ENCODE results near the gene UPF1. TPM values are rescaled to one million over a fixed set of nuclear protein-coding genes. Genes with fewer than 3 reads are reported as not detected.

UPF1 gene
- total RNA-seq, 1 donor from 2014 or later = 106 TPM

DNA sequence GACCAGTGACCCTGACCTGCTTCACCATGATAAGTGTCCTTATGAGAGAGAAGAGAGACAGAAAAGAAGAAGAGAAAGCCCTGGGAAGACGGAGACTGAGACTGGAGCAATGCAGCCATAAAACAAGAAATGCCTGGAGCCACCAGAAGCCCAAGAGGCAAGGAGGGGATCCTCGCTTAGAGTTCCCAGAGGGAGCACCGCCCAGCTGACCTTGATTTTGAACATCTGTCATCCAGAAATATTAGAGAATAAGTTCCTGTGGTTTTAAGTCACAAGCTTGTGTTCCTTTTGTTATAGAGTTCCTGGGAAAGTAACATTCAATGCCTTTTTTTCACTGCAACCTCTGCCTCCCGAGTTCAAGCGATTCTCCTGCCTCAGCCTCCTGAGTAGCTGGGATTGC lies 44.0 kb downstream of the UPF1 start:
- no peak for DNase-seq (ENCODE audit: low read depth)

DNA sequence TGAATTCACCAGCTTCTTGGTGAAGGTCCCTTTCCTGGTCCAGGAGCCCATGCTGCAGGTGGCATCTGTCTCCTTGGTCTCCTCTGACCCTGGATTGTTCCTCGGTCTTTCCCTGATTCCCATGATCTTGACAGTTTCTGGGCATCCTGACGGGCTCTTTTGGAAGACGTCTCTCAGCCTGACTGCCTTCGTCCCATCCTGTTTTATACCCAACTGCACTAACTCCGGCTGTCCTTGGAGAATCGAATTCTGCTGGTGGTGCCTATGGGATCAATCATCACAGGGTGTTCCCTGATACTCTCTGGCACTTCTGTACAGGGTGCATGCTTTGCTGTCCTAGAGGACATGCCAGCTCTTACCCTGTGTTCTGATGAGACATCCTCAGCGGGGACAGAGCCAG lies 45.1 kb downstream of the UPF1 start:
- DNase-seq (ENCODE audit: low read depth) = no peak

DNA sequence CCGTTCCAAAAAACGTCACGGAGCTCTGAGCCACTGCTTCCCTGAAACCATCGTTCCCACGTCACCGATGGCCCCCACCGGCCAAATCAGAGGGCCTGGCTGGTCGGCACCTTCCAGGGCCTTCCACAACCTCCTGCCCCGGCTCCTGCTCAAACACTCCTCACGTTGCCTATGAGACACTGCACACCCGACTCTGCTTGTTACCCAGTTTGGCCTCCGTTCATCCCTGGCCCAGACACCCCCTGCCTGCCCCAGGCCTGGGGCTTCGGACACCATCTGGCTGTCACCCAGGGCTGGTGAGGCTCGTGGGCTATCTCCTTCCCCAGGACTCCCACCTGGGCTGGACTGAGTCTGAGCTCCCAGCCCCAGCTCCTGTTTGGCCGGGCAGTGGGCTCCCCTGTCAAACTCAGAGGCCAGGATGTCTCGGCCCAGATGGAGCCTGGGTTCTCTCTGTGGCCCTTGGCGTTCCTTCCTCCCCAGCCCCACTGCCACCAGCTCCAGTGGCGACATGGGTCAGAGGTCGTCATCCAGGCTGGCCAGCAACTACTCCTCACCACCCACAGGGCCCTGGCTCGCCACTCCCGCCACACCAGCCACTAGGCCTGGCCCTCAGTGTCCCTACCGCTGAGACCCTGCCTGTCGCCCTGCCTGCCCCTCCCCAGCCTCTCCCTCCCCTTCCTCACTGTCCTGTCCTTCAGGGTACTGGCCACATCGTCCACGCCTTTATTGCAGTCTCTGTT lies 46.5 kb downstream of the UPF1 start:
- DNase-seq (ENCODE audit: low read depth) = no peak

DNA sequence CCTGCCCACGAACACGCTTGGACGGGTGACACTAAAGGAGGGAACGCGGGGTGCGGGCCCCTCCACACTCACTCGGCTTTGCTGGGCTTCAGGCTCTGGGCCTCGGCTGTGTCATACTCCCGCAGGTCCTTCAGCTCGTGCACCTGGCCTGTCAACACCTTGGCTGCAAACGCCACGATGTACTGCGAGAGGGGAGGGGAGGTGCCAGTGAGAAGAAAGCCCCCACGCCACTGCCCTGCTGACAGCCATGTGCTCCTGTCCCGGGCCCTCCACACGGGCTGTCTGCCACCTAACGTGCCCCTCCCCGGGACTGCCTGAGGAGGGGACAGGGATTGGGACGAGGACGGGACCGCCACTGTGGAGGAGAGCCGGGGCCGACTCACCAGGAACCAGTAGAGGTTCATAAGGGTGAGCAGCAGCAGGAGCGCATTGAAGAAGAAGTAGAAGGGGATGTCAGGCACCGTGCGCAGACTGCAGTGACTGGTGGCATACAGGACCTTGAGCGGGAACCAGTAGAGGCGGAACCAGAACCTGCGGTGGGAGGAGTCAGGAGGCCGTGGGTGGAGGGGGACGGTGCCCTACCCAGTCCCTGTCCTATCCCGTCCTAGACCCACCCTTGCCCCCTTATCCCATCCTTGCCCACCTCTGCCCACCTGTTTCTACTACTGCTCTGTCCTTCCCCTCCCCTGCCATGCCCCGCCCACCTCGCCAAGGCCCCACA lies 47.3 kb downstream of the UPF1 start:
- DNase-seq (ENCODE audit: low read depth) = no peak

DNA sequence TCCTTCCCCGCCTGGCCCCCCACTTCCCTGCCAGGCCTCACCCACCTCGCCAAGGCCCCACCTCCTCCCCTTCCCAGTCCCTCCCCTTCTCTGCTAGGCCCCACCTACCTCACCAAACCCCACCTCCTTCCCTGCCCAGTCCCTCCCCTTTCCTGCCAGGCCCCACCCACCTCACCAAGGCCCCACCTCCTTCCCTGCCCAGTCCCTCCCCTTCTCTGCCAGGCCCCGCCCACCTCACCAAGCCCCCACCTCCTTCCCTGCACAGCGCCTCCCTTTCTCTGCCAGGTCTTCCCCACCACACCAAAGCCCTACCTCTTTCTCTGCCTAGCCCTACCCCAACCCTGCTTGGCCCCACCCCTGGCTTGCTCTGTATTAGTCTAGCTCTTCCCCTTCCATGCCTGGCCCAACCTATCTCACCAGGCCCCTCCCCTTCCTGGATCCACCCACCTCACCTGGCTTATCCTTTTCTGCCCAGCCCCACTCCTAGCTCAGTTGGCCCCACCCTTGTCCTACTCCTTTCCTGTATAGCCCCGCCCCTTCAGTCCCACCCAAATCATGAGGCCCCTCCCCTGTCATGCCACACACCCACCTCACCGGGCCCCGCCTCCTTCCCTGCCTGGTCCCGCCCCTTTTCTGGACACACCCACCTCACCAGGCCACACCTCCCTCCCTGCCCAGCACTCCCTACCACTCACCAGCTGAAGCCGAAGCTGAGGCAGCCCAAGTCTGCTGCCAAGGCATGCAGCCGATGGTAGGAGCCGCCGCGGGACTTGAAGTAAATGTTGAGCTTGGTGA lies 48.0 kb downstream of the UPF1 start:
- no peak for DNase-seq (ENCODE audit: low read depth)

DNA sequence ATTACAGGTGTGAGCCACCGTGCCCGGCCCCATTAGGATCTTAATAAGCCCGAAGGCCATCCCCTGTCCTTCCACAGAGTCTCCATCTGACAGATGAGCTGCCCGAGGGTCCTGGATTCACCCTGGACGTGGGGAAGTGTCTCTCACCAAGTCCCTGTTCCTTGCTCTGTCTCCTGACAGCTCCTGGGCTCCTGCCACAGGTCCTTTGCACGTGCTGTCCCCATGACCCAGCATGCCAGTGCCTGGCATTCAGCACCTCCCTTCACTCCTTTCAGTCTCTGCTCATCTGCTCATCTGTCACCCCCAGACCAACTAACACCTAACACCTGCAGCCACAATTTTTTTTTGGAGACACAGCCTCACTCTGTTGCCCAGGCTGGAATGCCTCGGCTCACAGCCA lies 49.7 kb downstream of the UPF1 start:
- no peak for DNase-seq (ENCODE audit: low read depth)

DNA sequence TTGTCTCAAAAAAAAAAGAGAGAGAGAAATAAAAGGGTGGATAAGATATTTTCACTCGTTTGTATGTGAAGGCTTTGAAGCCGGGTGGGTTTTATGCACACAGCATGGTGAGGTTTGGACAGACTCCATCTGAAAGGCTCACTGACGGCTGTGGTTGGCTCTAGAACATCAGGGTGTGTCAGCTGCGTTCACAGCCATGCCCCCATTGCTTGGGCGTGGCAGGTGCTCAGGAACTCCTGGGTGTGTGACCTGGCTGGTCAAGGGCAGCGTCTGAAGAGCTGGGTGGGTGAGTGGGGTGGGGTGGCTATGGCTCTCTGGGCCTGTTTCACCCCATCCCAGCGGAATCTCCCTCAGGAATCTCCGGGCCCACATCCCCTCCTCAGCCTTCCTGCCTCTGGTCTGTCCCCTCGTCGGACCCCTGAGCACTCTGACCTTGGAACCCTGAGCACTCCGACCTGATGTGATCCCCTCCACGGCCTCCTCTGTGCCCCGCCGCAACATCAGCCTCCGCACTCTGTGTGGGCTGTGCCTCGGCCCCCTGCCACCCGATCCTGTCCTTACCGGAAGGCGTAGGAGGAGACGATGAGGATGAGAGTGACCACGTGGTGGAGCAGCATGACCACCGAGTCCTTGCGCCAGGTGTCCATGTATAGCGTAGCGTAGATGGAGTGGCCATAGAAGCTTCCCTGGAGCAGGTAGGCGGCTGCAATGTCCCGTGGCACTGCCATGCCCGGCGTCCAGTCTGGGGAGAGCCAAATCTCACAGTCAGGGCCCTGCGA lies 52.0 kb downstream of the UPF1 start:
- no peak for DNase-seq (ENCODE audit: low read depth)

DNA sequence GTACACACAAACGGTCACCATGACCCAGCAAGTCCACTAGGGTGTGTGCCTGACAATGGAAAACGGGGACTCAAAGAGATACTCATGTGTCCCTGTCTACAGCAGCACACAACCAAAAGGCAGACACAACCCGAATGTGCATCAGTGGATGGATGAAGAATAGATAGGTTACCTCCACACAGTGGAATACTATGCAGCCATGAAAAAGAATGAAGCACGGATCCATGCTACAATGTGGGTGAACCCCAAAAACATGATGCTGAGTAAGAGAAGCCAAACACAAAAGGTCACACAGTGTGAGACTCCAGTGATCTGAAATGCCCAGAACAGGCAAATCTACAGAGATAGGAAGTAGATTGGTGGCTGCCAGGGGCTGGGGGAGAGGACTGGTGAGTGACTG lies 55.2 kb downstream of the UPF1 start:
- DNase-seq (ENCODE audit: low read depth) = no peak

DNA sequence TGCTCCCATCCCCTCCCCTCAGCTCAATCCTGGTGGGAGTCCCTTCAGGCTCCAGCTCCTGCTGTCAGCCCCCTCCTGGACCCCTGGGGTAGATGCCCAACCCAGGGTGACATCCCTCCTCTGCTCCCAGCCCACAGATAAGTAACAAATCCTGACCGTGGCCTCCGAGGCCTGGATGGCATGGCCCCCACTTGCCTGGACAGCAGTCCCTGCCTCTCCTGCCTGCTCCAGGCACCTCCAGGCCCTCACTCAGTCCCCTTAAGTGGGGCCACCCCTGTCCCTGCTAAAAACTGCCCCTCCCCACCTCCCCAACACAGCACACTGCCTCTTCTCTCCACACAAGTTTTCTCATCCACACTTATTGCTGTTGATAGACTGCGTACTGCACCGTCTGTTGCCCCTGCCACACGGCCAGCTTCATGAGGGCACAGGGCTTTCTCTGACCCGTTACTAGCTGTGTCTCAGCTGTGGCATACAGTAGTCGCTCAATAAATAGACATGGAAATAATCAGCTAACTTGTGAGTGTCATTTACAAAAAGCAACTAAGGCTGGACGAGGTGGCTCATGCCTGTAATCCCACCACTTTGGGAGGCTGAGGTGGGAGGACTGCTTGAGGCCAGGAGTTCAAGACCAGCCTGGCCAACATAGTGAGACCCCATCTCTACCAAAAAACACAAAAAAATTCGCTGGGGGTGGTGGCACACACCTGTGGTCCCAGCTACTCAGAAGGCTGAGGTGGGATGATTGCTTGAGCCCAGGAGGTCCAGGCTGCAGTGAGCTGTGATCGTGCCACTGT lies 58.4 kb downstream of the UPF1 start:
- DNase-seq (ENCODE audit: low read depth) = no peak

DNA sequence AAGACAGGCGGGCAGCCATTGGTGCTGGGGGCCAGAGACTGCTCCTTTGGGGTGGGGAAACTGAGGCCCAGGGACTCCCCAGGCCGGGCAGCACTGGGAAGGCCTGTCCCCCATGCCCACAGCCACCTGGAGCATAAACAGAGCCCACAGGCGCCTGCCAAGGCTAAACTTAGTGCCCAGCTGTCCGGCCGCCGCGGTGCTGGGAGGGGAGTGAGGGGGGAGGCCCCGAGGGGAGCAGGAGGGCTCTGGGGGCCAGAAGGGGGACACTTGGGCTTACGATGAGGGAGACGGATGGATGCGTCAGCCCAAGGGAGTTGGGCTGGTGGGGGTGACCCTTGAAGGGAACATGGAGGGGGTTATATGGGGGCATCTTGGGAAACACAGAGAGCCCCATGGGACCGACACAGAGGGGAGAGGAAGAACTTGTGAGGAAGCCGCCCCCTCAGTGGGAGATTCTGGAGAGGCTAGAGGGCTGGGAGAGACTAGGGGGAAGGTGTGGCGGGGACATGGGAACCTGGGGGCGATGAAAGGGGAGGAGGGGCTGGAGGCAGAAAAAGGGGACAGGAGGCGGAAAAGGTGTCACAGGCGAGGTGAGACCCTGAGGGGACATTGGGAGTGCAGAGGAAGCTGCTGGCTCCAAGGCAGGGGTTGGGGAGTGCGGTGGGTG lies 62.0 kb downstream of the UPF1 start:
- DNase-seq (ENCODE audit: low read depth) = no peak

DNA sequence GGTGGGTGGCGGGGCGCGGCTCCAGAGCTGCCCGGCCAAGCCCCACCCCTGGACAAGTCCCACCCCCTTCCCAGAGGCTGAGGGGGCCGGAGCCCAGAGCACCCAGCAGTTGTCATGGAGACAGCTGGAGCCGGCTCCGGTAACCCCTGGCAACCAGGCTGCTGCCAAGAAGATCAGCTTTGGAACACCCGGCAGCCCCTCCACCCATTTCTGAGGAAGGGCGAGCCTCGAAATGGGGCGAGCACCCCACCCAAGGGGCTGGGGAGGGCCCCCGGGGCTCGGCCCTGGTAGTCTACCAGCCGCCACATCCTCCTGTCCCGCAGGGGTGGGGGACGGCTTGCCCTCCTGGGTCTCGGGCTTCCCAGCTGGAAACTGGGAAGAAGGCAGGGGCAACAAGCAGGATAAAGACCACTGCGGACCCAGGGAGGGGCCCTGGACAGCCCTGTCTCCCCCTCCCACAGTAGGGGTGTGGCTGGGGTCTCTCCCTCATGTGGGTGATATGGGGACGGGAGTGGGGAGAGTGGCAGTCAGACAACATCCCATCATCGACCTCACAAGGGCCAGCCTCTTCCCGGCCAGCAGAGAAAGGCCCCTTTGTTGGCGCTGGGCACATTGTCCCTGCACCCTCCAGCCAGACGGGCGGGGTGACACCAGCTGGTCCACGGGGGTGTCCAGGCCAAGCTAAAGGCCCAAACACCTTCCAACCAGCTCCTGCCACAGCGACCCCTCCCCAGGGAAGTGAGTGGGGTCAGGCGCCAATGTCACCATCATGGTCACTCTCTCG lies 62.7 kb downstream of the UPF1 start:
- no peak for DNase-seq (ENCODE audit: low read depth)

DNA sequence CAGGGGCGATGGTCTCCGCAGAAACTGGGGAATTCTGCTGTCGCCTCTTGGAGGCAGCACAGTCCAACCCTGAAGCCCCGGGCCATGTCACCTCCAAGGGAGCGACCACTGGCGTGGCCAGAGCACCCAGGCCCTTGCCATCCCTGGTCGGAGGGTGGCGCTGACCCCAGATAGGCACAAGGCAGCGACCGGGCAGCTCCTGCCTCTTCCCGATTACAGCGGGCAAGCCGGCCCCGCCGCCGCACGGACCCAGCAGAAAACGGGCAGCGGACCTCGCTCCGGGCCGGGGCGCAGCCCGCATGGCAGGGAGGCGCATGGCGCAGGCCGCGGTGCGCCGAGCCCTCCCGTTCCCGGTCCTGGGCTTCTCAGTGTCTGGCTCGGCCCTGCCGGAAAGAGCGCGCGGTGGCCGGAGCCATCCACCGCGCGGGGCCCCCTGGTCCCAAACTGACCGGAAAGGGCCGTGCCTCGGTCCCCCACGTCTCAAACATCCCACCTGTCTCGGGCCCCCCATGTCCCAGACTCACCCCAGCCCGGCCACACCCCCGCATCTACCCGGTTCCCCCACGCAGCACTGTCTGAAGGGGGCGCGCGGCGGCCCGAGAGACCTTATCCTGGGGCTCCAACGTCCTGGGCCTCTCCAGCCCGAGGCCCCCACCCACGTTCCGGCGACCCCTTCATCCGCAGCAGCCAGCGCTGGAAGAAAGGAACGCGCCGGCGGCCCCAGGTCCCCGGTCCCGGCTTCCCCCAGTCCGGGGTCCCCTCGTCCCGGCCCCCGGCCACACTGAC lies 63.5 kb downstream of the UPF1 start:
- no peak for DNase-seq (ENCODE audit: low read depth)

DNA sequence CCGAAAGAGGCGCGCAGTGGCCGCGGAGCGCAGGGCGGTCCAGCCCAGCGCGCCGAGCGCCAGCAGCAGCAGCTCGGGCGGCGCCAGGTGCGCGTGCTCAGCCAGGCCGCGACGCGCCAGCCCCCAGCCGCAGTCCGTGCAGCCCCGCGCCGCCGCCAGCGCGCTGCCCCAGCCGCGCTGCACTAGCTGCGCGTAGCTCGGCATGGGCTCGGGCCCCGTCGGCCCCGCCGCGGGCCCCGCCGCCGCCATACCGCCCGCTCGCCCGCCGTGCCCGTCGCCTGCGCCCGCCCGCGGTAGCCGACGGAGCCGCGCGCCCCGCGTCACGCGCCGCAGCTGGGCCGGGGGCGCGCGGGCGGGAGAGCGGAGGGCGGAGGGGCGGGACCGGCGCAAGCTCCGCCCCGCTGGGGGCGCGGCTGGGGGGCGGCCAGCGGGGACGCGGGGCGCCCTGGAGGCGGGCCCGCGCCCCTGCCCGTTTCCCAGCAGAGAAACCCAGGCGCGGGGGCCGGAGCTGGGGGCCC lies 64.1 kb downstream of the UPF1 start, which contains the start of gene CERS1:
TSS of gene CERS1 (minus strand) at position 335 of the 518 bp plus-strand sequence. CDS start at position 249, 86 bp downstream.
- no peak for DNase-seq (ENCODE audit: low read depth)

DNA sequence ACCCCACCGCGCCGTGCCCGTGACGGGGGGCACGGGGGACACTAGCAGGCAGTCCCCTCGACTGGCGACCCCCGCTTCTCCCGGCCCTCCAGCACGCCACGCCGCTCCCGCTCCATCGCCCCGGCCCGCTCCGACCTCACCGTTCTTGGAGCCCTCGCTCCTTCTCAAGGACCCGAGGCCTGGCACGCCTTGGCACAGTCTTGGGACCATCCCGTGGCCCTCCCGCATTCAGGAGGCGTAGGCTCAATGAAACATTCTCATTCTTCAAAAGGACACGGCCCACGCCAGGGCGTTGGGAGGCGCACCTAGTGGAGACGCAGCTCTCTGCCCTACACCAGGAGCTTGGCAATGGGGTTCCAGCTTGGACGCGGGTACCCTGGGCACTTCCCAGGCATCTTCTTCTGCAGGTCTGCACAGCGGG lies 64.7 kb downstream of the UPF1 start:
- no peak for DNase-seq (ENCODE audit: low read depth)

DNA sequence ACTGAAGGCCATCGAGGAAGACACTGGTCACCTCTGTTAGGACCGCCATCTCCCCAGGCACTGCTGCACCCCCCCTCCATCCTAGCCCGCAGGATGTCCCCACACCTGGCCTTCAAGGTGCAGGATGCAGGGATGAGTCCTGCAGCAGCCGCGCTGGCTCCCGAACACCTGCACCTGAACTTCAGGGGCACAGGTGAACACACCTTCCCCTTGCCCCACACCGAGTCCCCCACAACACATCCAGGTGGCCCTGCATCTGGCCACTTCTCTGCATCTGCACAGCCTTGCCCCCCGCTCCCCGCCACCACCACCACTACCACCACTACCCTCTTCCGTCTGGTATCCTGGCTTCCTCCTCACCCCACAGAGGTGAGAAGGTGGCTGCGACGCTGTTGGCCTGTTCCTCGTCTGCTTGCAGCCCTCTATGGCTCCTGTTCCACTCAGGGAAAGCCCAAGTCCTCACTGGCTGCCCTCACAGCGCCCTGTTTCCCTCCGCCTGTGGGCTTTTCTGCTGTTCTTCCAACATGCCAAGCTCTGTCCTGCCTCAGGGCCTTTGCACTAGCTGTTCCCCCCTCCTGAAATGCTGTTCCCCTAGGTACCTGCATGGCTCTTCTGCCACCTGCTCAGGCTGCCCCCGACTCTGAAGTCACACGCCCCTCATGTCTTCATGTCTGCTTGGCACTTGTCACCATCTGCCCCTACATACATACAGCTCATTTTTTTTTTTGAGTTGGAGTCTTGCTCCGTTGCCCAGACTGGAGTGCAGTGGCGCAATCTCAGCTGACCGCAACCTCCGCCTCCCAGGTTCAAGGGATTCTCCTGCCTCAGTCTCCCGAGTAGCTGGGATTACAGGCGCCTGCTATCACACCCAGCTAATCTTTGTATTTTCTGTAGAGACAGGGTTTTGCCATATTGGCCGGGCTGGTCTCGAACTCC lies 65.6 kb downstream of the UPF1 start:
- no peak for DNase-seq (ENCODE audit: low read depth)

DNA sequence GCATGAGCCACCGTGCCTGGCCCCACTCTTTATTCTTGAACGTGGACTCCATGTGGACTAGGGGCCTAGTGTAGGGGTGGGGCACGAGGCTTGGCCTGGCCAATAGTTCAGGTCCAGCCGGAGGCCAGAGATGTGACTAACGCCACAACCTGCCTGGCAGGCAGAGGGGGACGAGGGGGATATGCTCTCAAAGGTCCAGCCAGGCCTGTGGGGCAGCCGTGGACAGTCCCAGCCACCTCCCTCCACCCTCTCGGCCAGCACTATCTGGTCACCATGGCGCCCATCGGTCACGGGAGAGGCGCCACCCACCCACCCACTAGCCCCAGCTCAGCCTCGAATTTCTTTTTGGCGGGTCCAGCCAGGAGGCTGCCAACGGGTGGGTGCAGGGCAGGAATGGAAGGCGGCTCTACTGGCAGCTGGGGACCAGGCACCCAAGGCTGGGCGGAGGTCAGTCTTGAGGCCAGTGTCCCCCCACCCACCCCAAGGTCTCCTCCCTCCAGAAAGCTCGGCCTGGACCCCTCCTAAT lies 66.4 kb downstream of the UPF1 start:
- no peak for DNase-seq (ENCODE audit: low read depth)
